ENCODE data around the gene APOLD1. TPM values are rescaled to one million over a fixed set of nuclear protein-coding genes. Genes with fewer than 3 reads are reported as not detected.

Gene APOLD1
- total and polyA plus RNA-seq, 2 of the 8 experiments (the other 6 are each of a cell fraction or from before 2014, with no cell fraction given) = 0.12 to 0.71 TPM

- Histone ChIP-seq H4K20me1 (replicated peaks in 1 of 2; ENCODE audit: control insufficient read depth in 1 of 2, insufficient read depth in 2 of 2, low read length in 2 of 2) (no peaks in the 10 kb centered on the region), H3K79me2 (ENCODE audit: control insufficient read depth in 1 of 2, insufficient read depth in 2 of 2, low read length in 2 of 2) (no peaks in the 10 kb centered on the region), H3K4me3 (ENCODE audit: extremely low read depth in 1 of 4, insufficient read depth in 2 of 4, low read depth in 3 of 4, low read length in 4 of 4) (no peak overlapping the region), H3K9me3 (ENCODE audit: insufficient read depth in 2 of 2, low read depth in 1 of 2, low read length in 1 of 2) (no peaks in the 10 kb centered on the region), H3K36me3 (ENCODE audit: control insufficient read depth in 2 of 4, insufficient read depth in 4 of 4, low read length in 3 of 4) (no peaks in the 10 kb centered on the region), H4K5ac (ENCODE audit: insufficient read length, low read depth, low read length) (no peak overlapping the region), H4K91ac (replicated peaks; ENCODE audit: insufficient read length, low read length) (no peak overlapping the region), H3K56ac (replicated peaks; ENCODE audit: insufficient read length, low read depth, low read length) (no peak overlapping the region), H2BK5ac (ENCODE audit: low read depth, low read length) (no peak overlapping the region), H3K23me2 (ENCODE audit: low read depth, low read length) (no peaks in the 10 kb centered on the region), H2BK20ac (ENCODE audit: low read length) (no peak overlapping the region), H2AFZ (ENCODE audit: low read length) (no peak overlapping the region), H2BK120ac (replicated peaks; ENCODE audit: low read depth, low read length) (no peak overlapping the region), H2AK5ac (ENCODE audit: low read depth, low read length) (no peak overlapping the region), H3K4me1 (replicated peaks in 1 of 4; ENCODE audit: control insufficient read depth in 3 of 4, insufficient read depth in 4 of 4, low read length in 3 of 4) (no peaks in the 10 kb centered on the region; a peak in 1 of 7 replicates), H3K23ac (ENCODE audit: insufficient read length) (no peak overlapping the region), H3K14ac (ENCODE audit: insufficient read length) (no peak overlapping the region), H2BK15ac (ENCODE audit: low read length) (no peak overlapping the region), H3K18ac (ENCODE audit: extremely low read depth, low read length) (no peak overlapping the region), H3K9ac (replicated peaks in 1 of 4; ENCODE audit: extremely low read depth in 1 of 4, low read depth in 3 of 4, low read length in 3 of 4) (no peak overlapping the region), H3K4ac (replicated peaks; ENCODE audit: insufficient read length, low read depth, low read length) (no peak overlapping the region), H3K79me1 (ENCODE audit: low read depth, low read length) (no peaks in the 10 kb centered on the region), H3K27ac (ENCODE audit: low read depth, low read length) (no peak overlapping the region), H3K27me3 (replicated peaks in 1 of 4; ENCODE audit: control insufficient read depth in 3 of 4, extremely low read depth in 1 of 4, insufficient read depth in 3 of 4, low read length in 3 of 4) (no peaks in the 10 kb centered on the region), H3K4me2 (ENCODE audit: insufficient read depth in 1 of 2, low read depth in 2 of 2, low read length in 2 of 2) (no peak overlapping the region), H2BK12ac (ENCODE audit: low read depth, low read length) (no peak overlapping the region), H4K8ac (ENCODE audit: extremely low read depth, insufficient read depth, low read length) (no peak overlapping the region)
- POLR2A ChIA-PET (ENCODE audit: partially characterized antibody) = no interaction called here
- 82% methylated on average over 2 of the region's 2 CpGs; no CpG with 5 or more reads in 1 of the 2 experiments for WGBS, 2 experiments (ENCODE audit: extremely low coverage in 1 of 2, insufficient coverage in 1 of 2, insufficient read length in 1 of 2, insufficient replicate concordance in 2 of 2, low coverage in 1 of 2, low lambda C conversion rate in 2 of 2, missing lambda C conversion rate in 1 of 2)
- CTCF ChIA-PET (ENCODE audit: partially characterized antibody) = interaction anchor here (0.6 to 1.7 kb wide), 3 partner anchors 10 to 42 kb away, joined by 3 to 6 read pairs (median 4); no protein-coding TSS in a partner anchor
- DNase-seq (ENCODE audit: low read depth in 1 of 2, low spot score in 2 of 2) = peak in 1 of 2 experiments; percentile 37
- no peak for TF ChIP-seq RBBP5 (IDR thresholded peaks at IDR 0.05; ENCODE audit: borderline replicate concordance, low read depth, low read length)
- TF ChIP-seq SP4 (IDR thresholded peaks at IDR 0.05; ENCODE audit: low read length) = no peak
- no peak for TF ChIP-seq EGR1 (IDR thresholded peaks at IDR 0.05; ENCODE audit: borderline replicate concordance, low read depth, low read length)
- no peak for TF ChIP-seq SIN3A (conservative IDR thresholded peaks at IDR 0.05 in 1 of 2, IDR thresholded peaks at IDR 0.05 in 1 of 2; ENCODE audit: low read depth in 1 of 2, low read length in 2 of 2)
- TF ChIP-seq CTBP2 (IDR thresholded peaks at IDR 0.05; ENCODE audit: borderline replicate concordance, insufficient read depth, insufficient read length, low read length) = no peak
- TF ChIP-seq JUN (IDR thresholded peaks at IDR 0.05; ENCODE audit: low read depth, low read length) = no peak
- TF ChIP-seq SP2 (IDR thresholded peaks at IDR 0.05; ENCODE audit: low read length) = no peak
- TF ChIP-seq BACH1 (IDR thresholded peaks at IDR 0.05; ENCODE audit: low read length) = no peak
- no peak for FAIRE-seq
These were observed 6.5 kb upstream of the APOLD1 start for GRCh38 chr12:12779007-12779406.

Measured in H1 (cell line).